Uterus (tissue), 2 donors: ENCODE data around the gene GPR37L1.

Experiments used
- CTCF ChIP-seq, 4 experiments: fragments of 200-600 bp in 2 of 4; fragments of 450-650 bp in 2 of 4; sonication (generic) in 2 of 4; IDR thresholded peaks; one replicate each; pipeline ENCODE4 v1.5.1; 2016 to 2019; ENCODE audit warnings: antibody characterized with exemption in 4 of 4, mild to moderate bottlenecking in 2 of 4, moderate library complexity in 1 of 4
- POLR2A ChIP-seq, 2 donors: fragments of 450-650 bp; IDR thresholded peaks; one replicate each; pipeline ENCODE4 v1.6.1; 2016; ENCODE audit warnings: antibody characterized with exemption in 2 of 2, mild to moderate bottlenecking in 1 of 2, moderate library complexity in 1 of 2

DNA sequence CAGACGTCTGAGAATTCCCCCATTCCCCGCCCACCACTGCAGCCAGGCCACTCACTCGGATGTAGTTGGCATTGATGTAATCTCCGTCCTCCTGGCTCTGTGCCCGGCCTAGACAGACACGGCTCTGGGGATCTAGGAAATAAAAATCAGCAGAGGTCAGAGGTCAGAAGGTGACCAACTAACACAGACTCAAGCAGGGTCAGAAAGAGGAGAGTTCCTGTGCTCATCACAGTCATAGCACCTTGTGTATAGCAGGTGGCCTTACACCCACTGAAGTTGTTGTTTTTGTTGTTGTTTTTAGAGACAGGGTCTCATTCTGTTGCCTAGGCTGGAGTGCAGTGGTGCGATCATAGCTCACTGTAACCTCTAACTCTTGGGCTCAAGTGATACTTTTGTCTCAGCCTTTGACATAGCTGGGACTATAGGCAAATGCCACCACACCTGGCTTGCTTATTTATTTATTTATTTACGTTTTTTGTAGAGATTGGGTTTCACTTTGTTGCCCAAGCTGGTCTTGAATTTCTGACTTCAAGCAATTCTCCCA, 32.8 kb downstream of the GPR37L1 start:
- no peak for TF ChIP-seq CTCF (IDR thresholded peaks at IDR 0.05)
- TF ChIP-seq POLR2A (IDR thresholded peaks at IDR 0.05) = no peak
